ENCODE measurements around the gene DPY19L3.

The DPY19L3 gene

DNA sequence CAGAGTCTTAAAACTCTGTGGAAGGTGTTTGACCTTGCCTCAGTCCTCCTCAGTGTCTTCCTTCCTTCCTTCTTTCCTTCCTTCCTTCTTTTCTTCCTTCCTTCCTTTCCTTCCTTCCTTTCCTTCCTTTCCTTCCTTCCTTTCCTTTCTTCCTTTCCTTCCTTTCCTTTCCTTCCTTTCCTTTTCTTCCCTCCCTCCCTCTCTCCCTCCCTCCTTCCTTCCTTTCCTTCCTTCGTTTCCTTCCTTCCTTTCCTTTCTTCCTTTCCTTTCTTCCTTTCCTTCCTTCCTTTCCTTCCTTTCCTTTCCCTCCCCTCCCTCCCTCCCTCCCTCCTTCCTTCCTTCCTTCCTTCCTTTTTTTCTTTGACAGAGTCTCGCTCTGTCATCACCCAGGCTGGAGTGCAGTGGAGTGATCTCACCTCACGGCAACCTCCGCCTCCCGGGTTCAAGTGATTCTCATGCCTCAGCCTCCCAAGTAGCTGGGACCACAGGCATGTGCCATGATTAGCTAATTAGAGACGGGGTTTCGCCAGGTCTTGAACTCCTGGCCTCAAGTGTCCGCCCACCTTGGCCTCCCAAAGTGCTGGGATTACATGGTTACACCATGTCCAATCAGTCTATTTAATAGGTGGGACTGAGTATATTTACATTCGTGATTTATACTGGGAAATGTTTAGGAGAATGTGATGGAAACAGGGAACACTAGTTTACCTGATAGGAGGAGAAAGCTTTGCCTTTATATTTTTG lies 43.8 kb upstream of the DPY19L3 start:
- Histone ChIP-seq H3K79me2 (ENCODE audit: control insufficient read depth, insufficient read depth, low read length, poor library complexity) (no peaks in the 10 kb centered on the region), H4K8ac (ENCODE audit: low read depth, low read length) (no peak overlapping the region), H2BK120ac (ENCODE audit: insufficient read depth, low read length, poor library complexity) (no peak overlapping the region), H2AFZ (ENCODE audit: insufficient read depth, low read length, poor library complexity) (no peak overlapping the region), H3K9me3 (ENCODE audit: insufficient read depth, low read depth, low read length) (no peaks in the 10 kb centered on the region), H3K9ac (ENCODE audit: low read length) (no peak overlapping the region), H3K36me3 (ENCODE audit: control insufficient read depth in 1 of 2, insufficient read depth in 2 of 2, low read length in 2 of 2) (peaks cover 4 to 6% of the 10 kb centered on the region in 2 experiments), H3K27ac (ENCODE audit: low read depth, low read length) (no peak overlapping the region), H4K12ac (ENCODE audit: low read depth, low read length) (no peak overlapping the region), H4K91ac (ENCODE audit: low read depth, low read length) (no peak overlapping the region), H2BK12ac (ENCODE audit: low read length) (no peak overlapping the region), H2AK5ac (ENCODE audit: low read length) (no peak overlapping the region), H3K27me3 (ENCODE audit: insufficient read depth, low read length) (no peaks in the 10 kb centered on the region), H3K14ac (ENCODE audit: low read length) (no peak overlapping the region), H3K4me3 (ENCODE audit: low read depth, low read length) (no peak overlapping the region), H3K4me2 (ENCODE audit: low read length) (no peak overlapping the region), H3K4ac (ENCODE audit: low read depth, low read length) (no peak overlapping the region), H3K4me1 (ENCODE audit: control insufficient read depth in 1 of 2, insufficient read depth in 2 of 2, low read length in 2 of 2) (no peaks in the 10 kb centered on the region), H2BK5ac (ENCODE audit: low read depth, low read length, poor library complexity) (no peak overlapping the region), H3K18ac (ENCODE audit: low read length) (no peak overlapping the region), H3K79me1 (ENCODE audit: low read length) (no peaks in the 10 kb centered on the region), H3K23ac (ENCODE audit: low read length) (no peak overlapping the region)
- peak; percentile 39 to 41 for DNase-seq
- WGBS (ENCODE audit: extremely low coverage, insufficient coverage, insufficient read length), result no CpG with 5 or more reads among the region's 9 CpGs

- no peak overlapping the region for H3K23ac ChIP-seq (ENCODE audit: low read length)
- no peaks in the 10 kb centered on the region for H3K9me3 ChIP-seq (ENCODE audit: insufficient read depth, low read depth, low read length)
- DNase-seq, result peak; percentile 47 to 81
- H2BK12ac ChIP-seq (ENCODE audit: low read length), result no peak overlapping the region
- no peaks in the 10 kb centered on the region for H3K79me2 ChIP-seq (ENCODE audit: control insufficient read depth, insufficient read depth, low read length, poor library complexity)
- peaks cover 4% of the 10 kb centered on the region in 2 experiments for H3K36me3 ChIP-seq (ENCODE audit: control insufficient read depth in 1 of 2, insufficient read depth in 2 of 2, low read length in 2 of 2)
- no peak overlapping the region for H3K14ac ChIP-seq (ENCODE audit: low read length)
- H4K8ac ChIP-seq (ENCODE audit: low read depth, low read length), result no peak overlapping the region
- H3K4me3 ChIP-seq (ENCODE audit: low read depth, low read length), result no peak overlapping the region
- H3K18ac ChIP-seq (ENCODE audit: low read length), result no peak overlapping the region
- H3K27ac ChIP-seq (ENCODE audit: low read depth, low read length), result no peak overlapping the region
- H3K79me1 ChIP-seq (ENCODE audit: low read length), result no peaks in the 10 kb centered on the region
- no peak overlapping the region for H2BK5ac ChIP-seq (ENCODE audit: low read depth, low read length, poor library complexity)
- no peak overlapping the region for H2BK120ac ChIP-seq (ENCODE audit: insufficient read depth, low read length, poor library complexity)
- no peaks in the 10 kb centered on the region for H3K27me3 ChIP-seq (ENCODE audit: insufficient read depth, low read length)
- H2AFZ ChIP-seq (ENCODE audit: insufficient read depth, low read length, poor library complexity), result no peak overlapping the region
- H3K4me2 ChIP-seq (ENCODE audit: low read length), result no peak overlapping the region
- no peak overlapping the region for H3K9ac ChIP-seq (ENCODE audit: low read length)
- no CpG with 5 or more reads among the region's 5 CpGs for WGBS (ENCODE audit: extremely low coverage, insufficient coverage, insufficient read length)
- no peak overlapping the region for H4K12ac ChIP-seq (ENCODE audit: low read depth, low read length)
- H3K4me1 ChIP-seq (ENCODE audit: control insufficient read depth in 1 of 2, insufficient read depth in 2 of 2, low read length in 2 of 2), result no peaks in the 10 kb centered on the region
- no peak overlapping the region for H2AK5ac ChIP-seq (ENCODE audit: low read length)
- H3K4ac ChIP-seq (ENCODE audit: low read depth, low read length), result no peak overlapping the region
- no peak overlapping the region for H4K91ac ChIP-seq (ENCODE audit: low read depth, low read length)
These were observed 43.3 kb upstream of the DPY19L3 start for GRCh38 chr19:32362318-32362691.

DNA sequence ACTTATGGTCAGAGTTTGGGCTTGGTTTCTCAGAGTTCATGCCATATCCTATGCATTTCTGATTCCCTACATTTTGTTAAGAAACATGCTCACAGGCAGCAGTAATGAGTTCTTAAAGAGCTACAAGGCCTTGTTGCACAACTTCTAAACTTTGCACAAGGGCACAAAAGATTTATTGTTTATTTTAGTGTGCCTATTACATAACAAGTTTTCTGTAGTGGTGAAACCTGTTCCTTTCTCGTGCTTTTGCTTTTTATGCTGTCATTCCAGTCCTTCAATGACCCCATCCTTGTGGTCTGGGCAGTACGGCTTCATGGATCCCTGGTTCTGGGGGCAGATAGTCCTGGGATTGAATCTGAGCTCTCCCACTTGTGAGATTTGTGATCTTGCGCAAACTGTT lies 42.4 kb upstream of the DPY19L3 start:
- Histone ChIP-seq H3K4me1 (ENCODE audit: control insufficient read depth in 1 of 2, insufficient read depth in 2 of 2, low read length in 2 of 2) (no peaks in the 10 kb centered on the region), H2BK12ac (ENCODE audit: low read length) (no peak overlapping the region), H3K4me2 (ENCODE audit: low read length) (no peak overlapping the region), H2BK5ac (ENCODE audit: low read depth, low read length, poor library complexity) (no peak overlapping the region), H4K8ac (ENCODE audit: low read depth, low read length) (no peak overlapping the region), H3K27ac (ENCODE audit: low read depth, low read length) (no peak overlapping the region), H3K14ac (ENCODE audit: low read length) (no peak overlapping the region), H3K23ac (ENCODE audit: low read length) (no peak overlapping the region), H3K27me3 (ENCODE audit: insufficient read depth, low read length) (no peaks in the 10 kb centered on the region), H3K79me1 (ENCODE audit: low read length) (no peaks in the 10 kb centered on the region), H2BK120ac (ENCODE audit: insufficient read depth, low read length, poor library complexity) (no peak overlapping the region), H4K12ac (ENCODE audit: low read depth, low read length) (no peak overlapping the region), H3K9ac (ENCODE audit: low read length) (no peak overlapping the region), H2AK5ac (ENCODE audit: low read length) (no peak overlapping the region), H3K79me2 (ENCODE audit: control insufficient read depth, insufficient read depth, low read length, poor library complexity) (no peaks in the 10 kb centered on the region), H4K91ac (ENCODE audit: low read depth, low read length) (no peak overlapping the region), H3K4ac (ENCODE audit: low read depth, low read length) (no peak overlapping the region), H3K36me3 (ENCODE audit: control insufficient read depth in 1 of 2, insufficient read depth in 2 of 2, low read length in 2 of 2) (peaks cover 3 to 6% of the 10 kb centered on the region in 2 experiments), H3K9me3 (ENCODE audit: insufficient read depth, low read depth, low read length) (no peaks in the 10 kb centered on the region), H3K4me3 (ENCODE audit: low read depth, low read length) (no peak overlapping the region), H2AFZ (ENCODE audit: insufficient read depth, low read length, poor library complexity) (no peak overlapping the region), H3K18ac (ENCODE audit: low read length) (no peak overlapping the region)
- WGBS (ENCODE audit: extremely low coverage, insufficient coverage, insufficient read length), result no CpG with 5 or more reads among the region's 3 CpGs
- peak; percentile 42 to 78 for DNase-seq

GRCh38 chr19:32363632-32364031 lies 41.9 kb upstream of the DPY19L3 start:
- Histone ChIP-seq H3K27me3 (ENCODE audit: insufficient read depth, low read length) (no peaks in the 10 kb centered on the region), H3K79me2 (ENCODE audit: control insufficient read depth, insufficient read depth, low read length, poor library complexity) (no peaks in the 10 kb centered on the region), H3K36me3 (ENCODE audit: control insufficient read depth in 1 of 2, insufficient read depth in 2 of 2, low read length in 2 of 2) (peaks cover 0 to 7% of the 10 kb centered on the region in 2 experiments), H2BK5ac (ENCODE audit: low read depth, low read length, poor library complexity) (no peak overlapping the region), H4K12ac (ENCODE audit: low read depth, low read length) (no peak overlapping the region), H2AFZ (ENCODE audit: insufficient read depth, low read length, poor library complexity) (no peak overlapping the region), H3K18ac (ENCODE audit: low read length) (no peak overlapping the region), H3K9me3 (ENCODE audit: insufficient read depth, low read depth, low read length) (no peaks in the 10 kb centered on the region), H2BK12ac (ENCODE audit: low read length) (no peak overlapping the region), H3K4me1 (ENCODE audit: control insufficient read depth in 1 of 2, insufficient read depth in 2 of 2, low read length in 2 of 2) (no peaks in the 10 kb centered on the region), H3K23ac (ENCODE audit: low read length) (no peak overlapping the region), H3K27ac (ENCODE audit: low read depth, low read length) (no peak overlapping the region), H3K79me1 (ENCODE audit: low read length) (no peaks in the 10 kb centered on the region), H3K14ac (ENCODE audit: low read length) (no peak overlapping the region), H3K4ac (ENCODE audit: low read depth, low read length) (no peak overlapping the region), H2AK5ac (ENCODE audit: low read length) (no peak overlapping the region), H3K4me2 (ENCODE audit: low read length) (no peak overlapping the region), H4K91ac (ENCODE audit: low read depth, low read length) (no peak overlapping the region), H4K8ac (ENCODE audit: low read depth, low read length) (no peak overlapping the region), H3K9ac (ENCODE audit: low read length) (no peak overlapping the region), H2BK120ac (ENCODE audit: insufficient read depth, low read length, poor library complexity) (no peak overlapping the region), H3K4me3 (ENCODE audit: low read depth, low read length) (no peak overlapping the region)
- WGBS (ENCODE audit: extremely low coverage, insufficient coverage, insufficient read length), result no CpG with 5 or more reads among the region's 3 CpGs
- DNase-seq, result no peak

Measured in trophoblast cell (in vitro differentiated cells and primary cell).